HCEC 1CT (cell line): ENCODE data around the gene CALY.

Experiments used
- DNase-seq: peaks from one replicate; pipeline ENCODE4 v3.0.0-alpha.2; 2017

Gene CALY

GRCh38 chr10:133350283-133350949 lies 13.7 kb upstream of the CALY start:
- DNase-seq: no peak

- no peak for DNase-seq
Observed at GRCh38 chr10:133349577-133350011, 12.9 kb upstream of the CALY start.

GRCh38 chr10:133349160-133349568 lies 12.5 kb upstream of the CALY start:
- DNase-seq: no peak

GRCh38 chr10:133347710-133348517 lies 11.2 kb upstream of the CALY start:
- DNase-seq: no peak

- DNase-seq: no peak
Observed at GRCh38 chr10:133346413-133346812, 9.7 kb upstream of the CALY start.

- no peak for DNase-seq
Observed at GRCh38 chr10:133344236-133344635, 7.5 kb upstream of the CALY start.

GRCh38 chr10:133343558-133343957 lies 6.9 kb upstream of the CALY start:
- DNase-seq: no peak

- DNase-seq: no peak
Observed at GRCh38 chr10:133342942-133343341, 6.2 kb upstream of the CALY start.

GRCh38 chr10:133341983-133342382 lies 5.3 kb upstream of the CALY start:
- DNase-seq: no peak

- no peak for DNase-seq
Observed at GRCh38 chr10:133339708-133340380, 3.1 kb upstream of the CALY start.

GRCh38 chr10:133338080-133339071 lies 1.7 kb upstream of the CALY start:
- no peak for DNase-seq

- DNase-seq: no peak
Observed at GRCh38 chr10:133337370-133337725, 652 bp upstream of the CALY start.

- DNase-seq: no peak
Observed at GRCh38 chr10:133336118-133336576, 549 bp downstream of the CALY start.

GRCh38 chr10:133335246-133336117 lies 1.2 kb downstream of the CALY start:
- peak; percentile 47 for DNase-seq

- DNase-seq: no peak
Observed at GRCh38 chr10:133334503-133335245, 2.0 kb downstream of the CALY start.

GRCh38 chr10:133332936-133333699 lies 3.6 kb downstream of the CALY start:
- DNase-seq: no peak

GRCh38 chr10:133329491-133330202 lies 7.0 kb downstream of the CALY start:
- DNase-seq: peak; percentile 74

- no peak for DNase-seq
Observed at GRCh38 chr10:133328358-133329343, 8.0 kb downstream of the CALY start.
